ENCODE data around the gene ARHGEF16.

ARHGEF16 gene

DNA sequence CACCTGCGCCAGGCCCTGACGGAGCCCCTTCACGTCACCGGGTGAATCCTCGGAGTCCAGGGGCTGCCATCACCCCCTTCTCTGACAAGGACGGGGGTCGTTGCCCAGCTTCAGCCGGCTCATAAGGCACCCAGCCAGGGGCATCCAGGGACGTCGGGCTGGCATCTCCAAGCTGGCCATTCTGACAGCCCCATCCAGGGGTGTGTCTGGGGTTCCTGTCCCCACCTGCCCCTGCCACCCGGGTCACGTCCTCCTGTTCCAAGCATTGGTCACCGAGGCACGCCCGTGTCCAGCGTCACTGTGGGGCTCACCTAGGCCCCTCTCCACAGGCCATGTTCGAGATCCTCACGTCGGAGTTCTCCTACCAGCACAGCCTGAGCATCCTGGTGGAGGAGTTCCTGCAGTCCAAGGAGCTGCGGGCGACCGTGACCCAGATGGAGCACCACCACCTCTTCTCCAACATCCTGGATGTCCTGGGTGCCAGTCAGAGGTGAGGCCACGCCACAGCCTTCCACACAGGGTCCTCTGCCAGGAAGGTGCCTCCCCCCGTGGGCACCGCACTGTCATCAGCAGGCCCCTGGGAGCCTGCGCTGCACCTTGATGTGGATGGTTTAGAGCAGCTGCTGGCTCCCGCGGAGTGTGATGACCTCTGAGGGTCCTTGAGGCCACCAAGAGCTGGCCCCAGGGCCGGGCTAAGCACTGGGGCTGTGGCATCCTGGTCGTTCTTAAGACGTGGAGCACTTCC is 14.8 kb downstream of the ARHGEF16 start:
- no peak overlapping the region for H3K4me3 Mint-ChIP-seq
- peaks cover 6% of the 10 kb centered on the region for H3K27me3 Mint-ChIP-seq (ENCODE audit: low read depth, poor library complexity)
- H3K36me3 Mint-ChIP-seq (ENCODE audit: low read depth): peaks cover 5% of the 10 kb centered on the region
- DNase-seq: no peak
- H3K27ac Mint-ChIP-seq: no peak overlapping the region
- no peaks in the 10 kb centered on the region for H3K9me3 Mint-ChIP-seq
- TF ChIP-seq, protein P1, sequence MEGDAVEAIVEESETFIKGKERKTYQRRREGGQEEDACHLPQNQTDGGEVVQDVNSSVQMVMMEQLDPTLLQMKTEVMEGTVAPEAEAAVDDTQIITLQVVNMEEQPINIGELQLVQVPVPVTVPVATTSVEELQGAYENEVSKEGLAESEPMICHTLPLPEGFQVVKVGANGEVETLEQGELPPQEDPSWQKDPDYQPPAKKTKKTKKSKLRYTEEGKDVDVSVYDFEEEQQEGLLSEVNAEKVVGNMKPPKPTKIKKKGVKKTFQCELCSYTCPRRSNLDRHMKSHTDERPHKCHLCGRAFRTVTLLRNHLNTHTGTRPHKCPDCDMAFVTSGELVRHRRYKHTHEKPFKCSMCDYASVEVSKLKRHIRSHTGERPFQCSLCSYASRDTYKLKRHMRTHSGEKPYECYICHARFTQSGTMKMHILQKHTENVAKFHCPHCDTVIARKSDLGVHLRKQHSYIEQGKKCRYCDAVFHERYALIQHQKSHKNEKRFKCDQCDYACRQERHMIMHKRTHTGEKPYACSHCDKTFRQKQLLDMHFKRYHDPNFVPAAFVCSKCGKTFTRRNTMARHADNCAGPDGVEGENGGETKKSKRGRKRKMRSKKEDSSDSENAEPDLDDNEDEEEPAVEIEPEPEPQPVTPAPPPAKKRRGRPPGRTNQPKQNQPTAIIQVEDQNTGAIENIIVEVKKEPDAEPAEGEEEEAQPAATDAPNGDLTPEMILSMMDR (IDR thresholded peaks at IDR 0.05): no peak
- H3K4me1 Mint-ChIP-seq: peaks cover 36% of the 10 kb centered on the region

DNA sequence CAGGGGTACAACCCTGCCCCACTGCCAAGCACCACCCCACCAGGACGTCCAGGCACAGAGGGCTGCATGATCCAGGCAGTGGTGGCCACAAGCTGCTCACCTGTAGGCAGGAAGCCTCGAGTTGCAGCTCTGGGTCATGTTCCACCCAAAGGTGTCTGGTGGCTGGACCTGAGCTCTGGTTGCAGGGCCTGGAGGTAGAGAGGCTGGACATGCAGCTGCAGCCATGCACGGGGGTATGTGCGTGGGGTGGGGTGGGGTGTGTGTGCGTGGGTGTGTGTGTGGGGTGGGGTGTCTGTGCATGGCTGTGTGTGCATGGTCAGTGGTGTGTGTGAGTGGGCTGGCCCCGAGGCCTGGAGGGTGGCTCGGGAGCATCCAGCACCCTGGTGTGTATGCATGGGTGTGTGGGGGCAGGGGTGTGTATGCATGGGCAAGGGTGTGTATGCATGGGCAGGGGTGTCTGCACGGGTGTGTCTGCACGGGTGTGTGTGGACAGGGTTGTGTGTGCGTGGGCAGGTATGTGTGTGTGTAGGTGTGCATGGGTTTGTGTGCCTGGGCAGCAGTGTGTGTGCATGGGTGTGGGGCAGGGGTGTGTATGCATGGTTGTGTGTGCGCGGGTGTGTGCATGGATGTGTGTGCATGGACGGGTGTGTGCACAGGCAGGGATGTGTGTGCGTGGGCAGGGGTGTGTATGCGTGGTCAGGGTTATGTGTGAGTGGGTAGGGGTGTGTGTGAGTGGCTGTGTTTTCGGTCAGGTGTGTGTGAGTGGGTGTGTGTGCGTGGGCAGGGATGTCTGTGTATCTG is 15.6 kb downstream of the ARHGEF16 start:
- TF ChIP-seq, protein P1 (IDR thresholded peaks at IDR 0.05): no peak
- peak overlapping the region; percentile 52 for H3K4me3 Mint-ChIP-seq
- DNase-seq: no peak
- peaks cover 5% of the 10 kb centered on the region for H3K36me3 Mint-ChIP-seq (ENCODE audit: low read depth)
- no peaks in the 10 kb centered on the region for H3K9me3 Mint-ChIP-seq
- peak overlapping the region; percentile 39 for H3K27ac Mint-ChIP-seq
- peaks cover 36% of the 10 kb centered on the region for H3K4me1 Mint-ChIP-seq
- peaks cover 6% of the 10 kb centered on the region for H3K27me3 Mint-ChIP-seq (ENCODE audit: low read depth, poor library complexity)

DNA sequence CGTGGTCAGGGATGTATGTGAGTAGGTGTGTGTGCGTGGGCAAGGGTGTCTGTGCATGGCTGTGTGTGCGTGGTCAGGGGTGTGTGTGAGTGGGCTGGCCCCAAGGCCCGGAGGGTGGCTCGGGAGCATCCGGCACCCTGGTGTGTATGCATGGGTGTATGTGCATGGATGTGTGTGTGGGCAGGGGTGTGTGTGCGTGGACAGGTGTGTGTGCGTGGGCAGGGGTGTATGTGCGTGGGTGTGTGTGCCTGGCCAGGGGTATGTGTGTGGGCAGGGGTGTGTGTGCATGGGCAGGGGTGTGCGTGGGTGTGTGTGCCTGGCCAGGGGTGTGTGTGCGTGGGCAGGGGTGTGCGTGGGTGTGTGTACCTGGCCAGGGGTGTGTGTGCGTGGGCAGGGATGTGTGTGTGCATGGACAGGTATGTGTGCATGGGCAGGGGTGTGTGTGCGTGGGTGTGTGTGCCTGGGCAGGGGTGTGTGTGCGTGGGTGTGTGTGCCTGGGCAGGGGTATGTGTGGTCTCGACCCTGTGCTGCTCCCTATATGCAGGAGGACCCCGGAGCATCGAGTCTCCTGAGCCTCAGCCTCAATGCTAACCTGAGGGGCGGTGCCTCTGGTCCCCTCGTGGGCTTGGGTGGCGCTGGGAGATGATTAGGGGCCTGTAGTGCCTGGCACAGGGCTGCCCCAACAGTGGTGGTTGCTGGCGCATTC is 16.3 kb downstream of the ARHGEF16 start:
- no peak for DNase-seq
- Mint-ChIP-seq H3K27me3 (ENCODE audit: low read depth, poor library complexity) (peaks cover 6% of the 10 kb centered on the region), H3K9me3 (no peaks in the 10 kb centered on the region), H3K4me1 (peaks cover 33% of the 10 kb centered on the region), H3K4me3 (peak overlapping the region; percentile 52), H3K36me3 (ENCODE audit: low read depth) (peaks cover 5% of the 10 kb centered on the region), H3K27ac (peak overlapping the region; percentile 90)
- TF ChIP-seq, protein P1 (IDR thresholded peaks at IDR 0.05): no peak

DNA sequence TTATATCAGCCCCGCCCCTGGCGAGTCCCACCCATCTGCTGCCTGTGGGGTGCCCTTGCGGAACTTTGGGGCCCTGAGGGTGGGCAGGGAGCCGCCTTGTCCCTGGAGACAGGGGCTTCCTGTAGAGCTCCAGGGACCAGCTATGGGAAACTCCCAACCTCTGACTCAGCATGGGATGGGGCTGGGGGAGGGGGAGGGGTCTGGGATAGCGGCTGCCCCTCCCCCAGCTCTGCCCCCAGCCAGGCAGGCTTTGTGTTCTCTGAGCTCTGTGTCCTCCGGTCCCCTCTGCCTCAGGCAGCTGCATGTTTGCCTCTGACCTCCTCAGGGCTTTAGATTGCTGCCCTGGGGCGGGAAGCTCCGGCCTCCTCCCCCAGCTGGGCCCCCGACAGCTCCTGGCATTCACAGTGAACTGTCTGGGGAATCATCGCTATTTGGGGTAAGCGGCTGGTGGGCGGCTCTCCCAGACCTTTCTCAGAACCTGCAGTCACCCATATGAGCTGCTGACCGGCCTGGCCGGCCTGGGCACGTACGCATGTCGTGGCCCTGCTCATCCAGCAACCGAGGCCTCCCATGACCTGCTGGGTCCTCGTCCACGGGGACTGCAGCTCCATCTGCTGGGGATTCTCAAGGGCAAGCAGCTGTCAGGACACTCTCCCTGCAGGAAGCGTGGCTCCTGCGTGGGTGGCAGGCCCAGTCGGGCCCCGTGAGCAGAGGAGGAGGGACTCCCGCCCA is 17.1 kb downstream of the ARHGEF16 start:
- no peak overlapping the region for H3K4me3 Mint-ChIP-seq
- peaks cover 5% of the 10 kb centered on the region for H3K36me3 Mint-ChIP-seq (ENCODE audit: low read depth)
- peaks cover 30% of the 10 kb centered on the region for H3K4me1 Mint-ChIP-seq
- peaks cover 6% of the 10 kb centered on the region for H3K27me3 Mint-ChIP-seq (ENCODE audit: low read depth, poor library complexity)
- H3K9me3 Mint-ChIP-seq: no peaks in the 10 kb centered on the region
- DNase-seq: peak; percentile 66
- TF ChIP-seq, protein P1 (IDR thresholded peaks at IDR 0.05): peak; percentile 38
- H3K27ac Mint-ChIP-seq: no peak overlapping the region

DNA sequence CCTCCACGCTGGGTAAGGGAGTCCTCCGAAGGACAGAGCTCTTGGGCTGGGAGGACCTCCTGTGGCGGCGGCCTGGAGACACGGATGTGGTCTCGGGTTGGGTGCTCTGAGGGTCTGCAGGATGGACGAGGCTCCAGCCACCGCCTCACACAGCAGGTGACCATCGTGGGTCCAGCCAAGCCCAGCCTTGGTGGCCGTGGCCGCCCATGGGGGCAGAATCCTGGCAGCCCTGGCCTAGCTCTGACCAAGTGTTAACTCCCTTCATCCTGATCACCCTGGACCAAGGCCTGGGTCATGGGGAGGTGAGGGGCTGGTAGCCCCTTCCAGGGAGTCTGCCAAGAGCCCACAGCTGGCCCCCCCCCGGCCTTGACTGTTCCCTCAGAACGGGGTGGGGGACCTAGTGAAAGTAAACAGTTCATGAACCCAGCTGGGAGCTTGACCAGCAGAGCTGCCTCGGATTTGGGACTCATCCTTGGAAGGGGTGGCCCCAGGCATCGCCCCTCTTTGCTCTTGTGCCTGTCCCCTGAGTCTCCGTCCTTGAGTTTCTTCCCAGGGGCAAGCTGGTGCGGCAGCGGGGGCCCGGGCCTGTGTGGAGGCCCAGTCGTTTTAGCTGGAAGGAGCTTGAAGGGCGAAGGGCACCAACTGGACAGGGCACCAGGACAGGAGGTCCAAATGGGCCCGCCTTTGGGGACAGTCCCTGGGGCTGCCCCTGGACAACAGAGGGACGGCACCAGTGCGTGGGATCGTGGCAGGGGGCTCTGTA is 17.8 kb downstream of the ARHGEF16 start:
- TF ChIP-seq, protein P1 (IDR thresholded peaks at IDR 0.05): no peak
- no peak for DNase-seq
- no peak overlapping the region for H3K27ac Mint-ChIP-seq
- H3K4me3 Mint-ChIP-seq: no peak overlapping the region
- peaks cover 6% of the 10 kb centered on the region for H3K27me3 Mint-ChIP-seq (ENCODE audit: low read depth, poor library complexity)
- no peaks in the 10 kb centered on the region for H3K9me3 Mint-ChIP-seq
- peaks cover 5% of the 10 kb centered on the region for H3K36me3 Mint-ChIP-seq (ENCODE audit: low read depth)
- peaks cover 30% of the 10 kb centered on the region for H3K4me1 Mint-ChIP-seq

Data from nephron progenitor cell (in vitro differentiated cells).